EL (cell line): ENCODE results near the gene KDM4C.

Experiments
- DNase-seq: peaks from one replicate; pipeline ENCODE4 v3.0.0-alpha.2; 2016

The KDM4C gene

GRCh38 chr9:7148243-7148765 is 390.5 kb downstream of the KDM4C start:
- no peak for DNase-seq

- no peak for DNase-seq
Observed at GRCh38 chr9:7149258-7149657, 391.5 kb downstream of the KDM4C start.

GRCh38 chr9:7150153-7150890 is 392.5 kb downstream of the KDM4C start:
- DNase-seq, result no peak

GRCh38 chr9:7153134-7153533 is 395.4 kb downstream of the KDM4C start:
- no peak for DNase-seq

GRCh38 chr9:7153566-7153965 is 395.8 kb downstream of the KDM4C start:
- no peak for DNase-seq

GRCh38 chr9:7154003-7154619 is 396.3 kb downstream of the KDM4C start:
- no peak for DNase-seq

GRCh38 chr9:7154650-7155049 is 396.9 kb downstream of the KDM4C start:
- no peak for DNase-seq

GRCh38 chr9:7161469-7161868 is 403.7 kb downstream of the KDM4C start:
- DNase-seq, result no peak

- DNase-seq, result no peak
Observed at GRCh38 chr9:7163932-7164331, 406.2 kb downstream of the KDM4C start.

GRCh38 chr9:7164440-7165330 is 406.9 kb downstream of the KDM4C start:
- no peak for DNase-seq

GRCh38 chr9:7165331-7165975 is 407.7 kb downstream of the KDM4C start:
- no peak for DNase-seq

- DNase-seq, result no peak
Observed at GRCh38 chr9:7166074-7166473, 408.3 kb downstream of the KDM4C start.

- DNase-seq, result peak; percentile 6
Observed at GRCh38 chr9:7169717-7170389, 412.1 kb downstream of the KDM4C start.

GRCh38 chr9:7171396-7172153 is 413.8 kb downstream of the KDM4C start:
- no peak for DNase-seq

GRCh38 chr9:7172154-7173115 is 414.7 kb downstream of the KDM4C start:
- DNase-seq, result no peak

- no peak for DNase-seq
Observed at GRCh38 chr9:7173139-7173538, 415.4 kb downstream of the KDM4C start.

GRCh38 chr9:7174301-7174700 is 416.5 kb downstream of the KDM4C start:
- DNase-seq, result no peak

- DNase-seq, result no peak
Observed at GRCh38 chr9:7174884-7175283, 417.1 kb downstream of the KDM4C start.

GRCh38 chr9:7176561-7176960 is 418.8 kb downstream of the KDM4C start:
- no peak for DNase-seq

- no peak for DNase-seq
Observed at GRCh38 chr9:7177383-7177782, 419.6 kb downstream of the KDM4C start.
